ENCODE measurements around the gene NAALADL2.

The NAALADL2 gene

GRCh38 chr3:174973465-174973864 is 114.3 kb downstream of the NAALADL2 start:
- DNase-seq (ENCODE audit: low spot score) = no peak

GRCh38 chr3:174986685-174987084 is 127.6 kb downstream of the NAALADL2 start:
- DNase-seq (ENCODE audit: low spot score) = no peak

DNA sequence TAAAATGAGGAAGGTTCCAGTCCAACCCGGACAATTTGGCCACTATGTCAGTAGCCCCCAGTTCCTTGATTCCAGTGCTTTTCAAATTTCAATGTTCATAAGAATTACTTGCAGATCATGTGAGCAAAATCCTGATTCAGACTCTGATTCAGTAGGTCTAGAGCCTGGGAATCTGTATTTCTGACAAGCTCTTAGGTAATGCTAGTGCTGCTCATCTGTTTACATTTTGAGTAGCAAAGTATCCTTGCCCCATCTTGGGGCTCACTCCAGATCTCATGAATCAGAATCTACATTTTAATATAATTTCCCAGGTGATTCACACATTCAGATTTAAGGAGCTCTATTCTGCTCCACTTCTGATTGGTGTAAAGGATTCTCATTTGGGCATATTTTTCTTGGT is 142.0 kb downstream of the NAALADL2 start:
- no peak for DNase-seq (ENCODE audit: low spot score)

DNA sequence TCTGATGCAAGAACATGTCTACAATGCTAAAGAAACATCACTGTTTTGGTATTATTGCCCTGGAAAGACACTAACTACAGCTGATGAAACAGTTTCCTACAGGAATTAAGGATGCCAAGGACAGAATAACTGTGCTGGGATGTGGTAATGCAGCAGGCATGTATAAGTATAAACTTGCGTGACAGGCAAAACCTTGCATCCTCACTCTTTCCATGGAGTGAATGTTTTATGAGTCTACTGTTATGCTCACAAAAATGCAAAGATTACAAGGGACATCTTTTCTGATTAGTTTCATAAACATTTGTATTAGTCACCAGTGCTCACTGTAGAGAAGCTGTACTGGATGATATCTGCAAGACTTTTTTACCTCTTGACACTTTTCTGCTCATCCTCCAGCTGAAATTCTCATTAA is 143.6 kb downstream of the NAALADL2 start:
- DNase-seq (ENCODE audit: low spot score) = no peak

DNA sequence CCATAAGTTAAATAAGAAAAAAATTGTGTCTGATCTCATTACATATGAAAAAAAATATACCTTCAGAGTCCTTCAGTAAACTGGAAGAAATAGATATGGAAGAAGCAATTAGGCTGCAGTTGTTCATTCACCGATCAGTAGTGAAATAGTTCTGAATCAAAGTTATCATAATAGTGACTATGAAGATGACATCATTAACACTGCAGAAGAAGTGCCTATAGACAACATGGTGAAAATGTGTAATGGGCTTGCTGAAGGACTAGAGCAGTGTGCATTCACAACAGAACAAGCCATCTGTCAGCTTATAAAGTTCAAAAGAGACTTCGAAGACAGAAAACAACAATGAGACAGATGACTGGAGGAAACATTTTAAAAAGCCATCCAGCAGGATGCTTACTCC is 144.5 kb downstream of the NAALADL2 start:
- no peak for DNase-seq (ENCODE audit: low spot score)

DNA sequence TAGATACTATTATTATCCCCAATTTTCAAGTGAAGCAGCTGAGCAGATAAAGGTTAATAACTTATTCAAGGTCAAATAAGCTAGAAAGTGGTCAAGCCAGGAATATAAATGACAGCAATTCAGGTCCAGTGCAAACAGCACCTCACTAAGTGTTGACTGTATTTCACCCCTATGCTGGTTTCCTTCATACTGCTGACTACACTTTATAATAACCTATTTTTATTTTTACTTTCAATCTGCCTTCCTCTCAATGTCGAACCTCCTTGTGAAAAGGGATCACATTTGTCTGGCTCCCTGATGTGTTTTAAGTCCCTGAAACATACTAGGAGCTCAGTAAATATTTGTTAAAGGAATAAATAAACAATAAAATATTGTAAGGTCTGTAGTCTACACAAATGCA is 146.1 kb downstream of the NAALADL2 start:
- DNase-seq (ENCODE audit: low spot score) = no peak

GRCh38 chr3:175005881-175006280 is 146.7 kb downstream of the NAALADL2 start:
- no peak for DNase-seq (ENCODE audit: low spot score)

- DNase-seq (ENCODE audit: low spot score) = no peak
Observed at GRCh38 chr3:175007306-175007705, 148.2 kb downstream of the NAALADL2 start.

- DNase-seq (ENCODE audit: low spot score) = no peak
Observed at GRCh38 chr3:175009295-175009694, 150.2 kb downstream of the NAALADL2 start.

DNA sequence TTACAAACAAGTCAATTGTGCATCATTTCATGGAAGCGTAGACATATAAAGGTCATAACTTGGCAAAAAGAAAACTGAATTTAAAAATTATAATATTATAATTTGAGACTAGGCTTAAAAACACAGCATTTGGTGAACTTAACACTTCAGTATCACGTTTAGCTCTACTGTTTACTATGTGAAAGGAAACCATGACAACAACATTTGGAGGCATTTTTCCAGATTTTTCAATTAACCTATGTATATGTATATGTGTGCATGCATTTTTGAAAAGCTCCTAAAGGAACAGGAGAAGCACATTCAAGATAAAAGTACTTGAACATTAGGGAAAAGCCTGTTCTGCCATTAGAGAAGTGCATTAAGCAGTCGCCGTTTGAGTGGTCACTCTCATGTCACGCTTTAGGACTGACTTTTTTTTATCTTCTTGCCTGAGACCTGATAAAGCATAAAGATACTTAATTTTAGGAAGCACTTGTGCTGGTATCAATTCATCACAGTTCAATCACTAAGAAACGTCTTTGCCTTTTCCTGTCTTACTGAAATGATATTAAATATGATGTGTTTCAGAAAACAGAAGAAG is 156.0 kb downstream of the NAALADL2 start:
- DNase-seq (ENCODE audit: low spot score) = no peak

DNA sequence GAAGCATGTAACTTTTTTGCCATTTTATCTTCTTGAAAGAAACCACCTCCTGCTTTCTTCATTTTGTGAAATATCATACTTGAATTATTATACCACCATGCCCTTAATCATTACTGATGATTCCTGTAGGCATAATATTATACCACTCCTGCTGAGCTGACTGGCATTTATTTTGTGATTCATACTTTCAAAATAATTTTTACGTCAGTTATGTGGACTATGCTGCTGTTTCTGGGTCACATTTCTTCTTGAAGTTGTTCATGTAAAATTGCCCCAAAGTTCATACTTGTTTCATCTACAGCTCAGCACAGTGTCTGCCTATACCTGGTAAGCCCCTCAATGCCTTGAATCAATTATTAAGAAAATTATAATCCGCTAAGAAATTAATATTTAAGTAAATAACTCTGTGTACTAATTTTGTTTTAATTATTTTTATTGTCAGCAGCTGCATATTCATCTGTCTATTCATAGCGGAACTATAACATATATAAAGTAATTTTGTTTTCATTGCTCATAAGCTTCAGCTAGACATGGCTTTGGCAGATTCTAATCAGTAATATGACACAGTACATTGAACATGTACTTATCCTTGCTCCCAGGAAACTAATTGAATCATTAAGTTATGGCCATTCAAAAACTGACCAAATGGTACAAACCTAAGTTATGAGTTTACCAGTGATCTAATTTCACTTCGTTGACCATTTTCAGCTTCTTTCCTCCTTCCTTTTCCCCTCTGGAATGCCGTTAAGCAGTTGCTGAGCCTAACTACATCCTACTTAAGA is 160.0 kb downstream of the NAALADL2 start:
- DNase-seq (ENCODE audit: low spot score) = no peak

- DNase-seq (ENCODE audit: low spot score) = no peak
Observed at GRCh38 chr3:175020101-175020500, 161.0 kb downstream of the NAALADL2 start.

DNA sequence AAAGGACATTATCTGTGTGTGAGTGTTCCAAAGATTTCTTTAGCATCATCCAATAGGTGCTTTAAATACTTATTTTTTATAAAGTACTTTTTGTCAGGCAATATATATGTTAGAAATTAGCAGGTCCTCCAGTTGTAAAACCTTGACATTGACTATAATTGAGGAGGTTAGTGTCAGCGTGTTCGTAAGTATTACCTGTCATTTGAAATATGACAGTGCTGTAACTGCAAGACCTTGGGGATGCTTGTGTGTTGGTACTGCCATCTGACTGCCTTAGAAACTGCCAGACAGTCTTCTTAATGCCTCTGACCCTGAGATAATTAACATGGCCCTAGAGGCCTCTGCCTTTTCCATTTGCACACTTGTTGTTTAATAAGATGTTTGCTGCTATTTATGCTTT is 170.7 kb downstream of the NAALADL2 start:
- no peak for DNase-seq (ENCODE audit: low spot score)

DNA sequence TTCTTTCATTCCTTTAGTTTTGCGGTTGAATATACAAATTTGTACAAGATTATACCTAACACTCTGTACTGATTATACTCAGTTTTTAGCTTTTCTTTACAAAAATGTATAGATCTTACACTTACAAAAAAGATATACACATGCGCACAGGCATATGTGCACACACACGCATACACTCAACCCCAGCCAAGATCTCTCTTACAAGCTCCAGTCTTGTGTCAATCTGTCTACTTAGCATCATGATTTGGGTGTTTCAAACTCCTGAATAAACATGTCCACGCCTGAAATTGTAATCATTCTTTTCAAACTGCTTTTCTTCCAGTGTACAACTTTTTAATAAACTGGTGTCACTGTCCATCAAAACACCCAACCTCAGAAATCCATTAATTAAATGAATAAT is 180.7 kb downstream of the NAALADL2 start:
- DNase-seq (ENCODE audit: low spot score) = no peak

DNA sequence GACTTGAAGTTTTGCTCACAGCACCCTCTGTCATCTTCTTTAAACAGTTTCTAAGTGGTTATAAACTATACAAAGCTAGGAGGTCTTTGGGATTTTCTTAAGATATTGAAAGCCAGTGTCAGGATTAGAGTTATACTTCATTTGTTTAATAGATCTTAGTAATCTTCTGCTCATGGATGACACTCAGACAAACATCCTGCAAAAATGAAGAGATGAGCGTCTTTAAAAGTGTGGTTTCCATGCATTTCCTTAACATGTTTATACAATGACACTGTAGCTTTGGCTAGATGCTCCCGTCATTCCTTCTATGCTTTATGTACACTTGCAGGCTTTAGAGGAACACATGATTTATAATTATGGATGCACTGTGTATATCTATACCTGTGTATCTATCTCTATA is 182.2 kb downstream of the NAALADL2 start:
- DNase-seq (ENCODE audit: low spot score) = no peak

- no peak for DNase-seq (ENCODE audit: low spot score)
Observed at GRCh38 chr3:175046601-175047000, 187.5 kb downstream of the NAALADL2 start.

GRCh38 chr3:175047786-175048185 is 188.7 kb downstream of the NAALADL2 start:
- DNase-seq (ENCODE audit: low spot score) = no peak

DNA sequence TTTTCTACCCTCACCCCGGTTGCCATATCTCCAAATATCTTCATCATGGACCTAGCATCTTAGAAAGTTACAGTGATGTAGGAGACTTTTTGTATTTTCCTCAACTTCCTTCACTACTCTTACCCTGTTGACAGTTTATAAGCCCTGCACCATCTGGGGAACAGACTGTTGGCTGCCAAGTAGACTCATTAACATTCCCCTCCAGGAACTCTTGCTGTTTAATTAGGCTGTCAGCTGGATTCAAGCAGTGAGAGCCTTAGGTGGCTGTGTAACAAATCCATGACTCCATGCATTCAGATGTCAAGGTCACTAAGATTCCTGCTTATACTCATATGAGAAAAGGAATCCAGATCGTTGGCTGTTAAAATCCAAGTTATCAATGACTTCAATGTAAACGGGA is 198.3 kb downstream of the NAALADL2 start:
- DNase-seq (ENCODE audit: low spot score) = no peak

- DNase-seq (ENCODE audit: low spot score) = no peak
Observed at GRCh38 chr3:175059788-175060187, 200.7 kb downstream of the NAALADL2 start.

GRCh38 chr3:175065497-175065896 is 206.4 kb downstream of the NAALADL2 start:
- no peak for DNase-seq (ENCODE audit: low spot score)

- no peak for DNase-seq (ENCODE audit: low spot score)
Observed at GRCh38 chr3:175066617-175067415, 207.7 kb downstream of the NAALADL2 start.

DNA sequence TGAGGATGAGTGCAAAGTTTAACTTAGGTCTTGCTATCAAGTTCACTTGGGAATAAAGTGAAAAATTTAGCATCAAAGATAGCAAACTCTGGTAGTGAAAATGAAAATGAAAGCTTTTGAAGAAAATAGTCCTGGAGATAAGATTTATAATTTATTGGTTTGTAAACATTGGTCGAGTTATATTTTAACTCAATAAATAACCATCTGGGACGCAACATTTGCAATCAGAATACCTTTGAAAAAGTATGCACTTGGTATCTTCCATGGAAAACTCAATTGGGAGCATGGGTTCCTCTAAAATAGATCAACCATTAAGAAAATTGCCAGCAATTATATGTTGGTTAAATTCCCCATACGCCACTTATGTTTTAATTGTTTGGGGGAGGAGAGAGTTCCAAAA is 209.5 kb downstream of the NAALADL2 start:
- DNase-seq (ENCODE audit: low spot score) = no peak

DNA sequence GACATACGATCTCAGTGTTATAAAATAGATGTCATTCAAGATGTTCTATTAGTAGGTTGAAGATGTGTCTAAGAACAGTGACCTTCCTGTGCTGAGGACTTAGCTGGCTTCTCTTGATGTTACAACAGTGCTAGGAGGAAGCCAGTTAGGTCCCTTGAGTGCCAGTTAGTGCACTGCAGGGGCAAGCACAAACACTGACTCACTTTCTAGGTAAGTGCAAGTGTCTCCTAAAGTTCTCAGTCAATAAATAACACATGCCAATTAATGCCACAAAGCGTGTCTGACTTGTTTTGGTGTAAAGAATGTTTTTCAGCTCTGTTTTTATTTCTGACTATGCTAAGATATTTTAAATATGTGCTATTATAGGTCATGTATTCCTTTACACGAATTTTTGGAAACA is 211.8 kb downstream of the NAALADL2 start:
- no peak for DNase-seq (ENCODE audit: low spot score)
